ENCODE data around the gene BNIP1. TPM values are rescaled to one million over a fixed set of nuclear protein-coding genes. Genes with fewer than 3 reads are reported as not detected.
A peak's percentile ranks its signal among the peaks of the same experiment; 100 is the strongest.
"Not testable (repeated sequence)": the region's sequence is repeated elsewhere in the genome, so short reads cannot be mapped to it uniquely, and the experiment has no call there.

Gene BNIP1
- 18.3 and 18.5 TPM in 2 replicates for total RNA-seq (2012; rRNA removed)

GRCh38 chr5:173144200-173145176 lies at the start of gene BNIP1:
BNIP1 (plus strand) TSS chr5:173144531; CDS start chr5:173144546, 15 bp downstream.
- H3K4me2 ChIP-seq (ENCODE audit: low read length) = peak within 1 kb of the TSS; percentile 96
- H3K36me3 ChIP-seq (ENCODE audit: insufficient read depth, low read length) = peaks cover 16% of the 10 kb centered on the region
- peak within 1 kb of the TSS; percentile 85 for H3K4me3 ChIP-seq (ENCODE audit: low read length)
- H3K9ac ChIP-seq (ENCODE audit: low read depth, low read length) = peak within 1 kb of the TSS; percentile 96
- H3K4me1 ChIP-seq (ENCODE audit: control insufficient read depth, insufficient read depth, low read length) = no peaks in the 10 kb centered on the region
- no peaks in the 10 kb centered on the region for H3K27me3 ChIP-seq (ENCODE audit: control insufficient read depth, insufficient read depth, low read length)
- H3K9me3 ChIP-seq (replicated peaks; ENCODE audit: low read length) = no peaks in the 10 kb centered on the region

GRCh38 chr5:173098787-173099186 lies 45.5 kb upstream of the BNIP1 start:
- no peak overlapping the region for H3K9ac ChIP-seq (ENCODE audit: low read depth, low read length)
- no peak overlapping the region for H3K4me2 ChIP-seq (ENCODE audit: low read length)
- H3K27me3 ChIP-seq (ENCODE audit: control insufficient read depth, insufficient read depth, low read length) = no peaks in the 10 kb centered on the region
- H3K9me3 ChIP-seq (replicated peaks; ENCODE audit: low read length) = no peaks in the 10 kb centered on the region
- H3K4me3 ChIP-seq (ENCODE audit: low read length) = no peak overlapping the region
- no peaks in the 10 kb centered on the region for H3K36me3 ChIP-seq (ENCODE audit: insufficient read depth, low read length)
- peaks cover 9% of the 10 kb centered on the region for H3K4me1 ChIP-seq (ENCODE audit: control insufficient read depth, insufficient read depth, low read length)

GRCh38 chr5:173099461-173099860 lies 44.9 kb upstream of the BNIP1 start:
- Histone ChIP-seq H3K36me3 (ENCODE audit: insufficient read depth, low read length) (no peaks in the 10 kb centered on the region), H3K4me3 (ENCODE audit: low read length) (no peak overlapping the region), H3K9ac (ENCODE audit: low read depth, low read length) (no peak overlapping the region), H3K9me3 (replicated peaks; ENCODE audit: low read length) (no peaks in the 10 kb centered on the region), H3K4me2 (ENCODE audit: low read length) (no peak overlapping the region), H3K27me3 (ENCODE audit: control insufficient read depth, insufficient read depth, low read length) (no peaks in the 10 kb centered on the region), H3K4me1 (ENCODE audit: control insufficient read depth, insufficient read depth, low read length) (peaks cover 3% of the 10 kb centered on the region)

GRCh38 chr5:173101245-173101644 lies 43.1 kb upstream of the BNIP1 start:
- Histone ChIP-seq H3K9me3 (replicated peaks; ENCODE audit: low read length) (no peaks in the 10 kb centered on the region), H3K27me3 (ENCODE audit: control insufficient read depth, insufficient read depth, low read length) (no peaks in the 10 kb centered on the region), H3K4me1 (ENCODE audit: control insufficient read depth, insufficient read depth, low read length) (no peaks in the 10 kb centered on the region), H3K4me2 (ENCODE audit: low read length) (no peak overlapping the region), H3K9ac (ENCODE audit: low read depth, low read length) (no peak overlapping the region), H3K4me3 (ENCODE audit: low read length) (no peak overlapping the region), H3K36me3 (ENCODE audit: insufficient read depth, low read length) (no peaks in the 10 kb centered on the region)

GRCh38 chr5:173103411-173103810 lies 40.9 kb upstream of the BNIP1 start:
- Histone ChIP-seq H3K27me3 (ENCODE audit: control insufficient read depth, insufficient read depth, low read length) (no peaks in the 10 kb centered on the region), H3K9me3 (replicated peaks; ENCODE audit: low read length) (no peaks in the 10 kb centered on the region), H3K9ac (ENCODE audit: low read depth, low read length) (no peak overlapping the region), H3K4me1 (ENCODE audit: control insufficient read depth, insufficient read depth, low read length) (no peaks in the 10 kb centered on the region), H3K36me3 (ENCODE audit: insufficient read depth, low read length) (no peaks in the 10 kb centered on the region), H3K4me2 (ENCODE audit: low read length) (no peak overlapping the region), H3K4me3 (ENCODE audit: low read length) (no peak overlapping the region)

GRCh38 chr5:173108914-173109313 lies 35.4 kb upstream of the BNIP1 start:
- H3K9ac ChIP-seq (ENCODE audit: low read depth, low read length) = no peak overlapping the region
- H3K4me3 ChIP-seq (ENCODE audit: low read length) = no peak overlapping the region
- no peaks in the 10 kb centered on the region for H3K4me1 ChIP-seq (ENCODE audit: control insufficient read depth, insufficient read depth, low read length)
- H3K36me3 ChIP-seq (ENCODE audit: insufficient read depth, low read length) = no peaks in the 10 kb centered on the region
- no peaks in the 10 kb centered on the region for H3K9me3 ChIP-seq (replicated peaks; ENCODE audit: low read length)
- no peaks in the 10 kb centered on the region for H3K27me3 ChIP-seq (ENCODE audit: control insufficient read depth, insufficient read depth, low read length)
- H3K4me2 ChIP-seq (ENCODE audit: low read length) = no peak overlapping the region

- Histone ChIP-seq H3K4me1 (ENCODE audit: control insufficient read depth, insufficient read depth, low read length) (no peaks in the 10 kb centered on the region), H3K36me3 (ENCODE audit: insufficient read depth, low read length) (no peaks in the 10 kb centered on the region), H3K9ac (ENCODE audit: low read depth, low read length) (no peak overlapping the region), H3K4me2 (ENCODE audit: low read length) (no peak overlapping the region), H3K4me3 (ENCODE audit: low read length) (no peak overlapping the region), H3K9me3 (replicated peaks; ENCODE audit: low read length) (peaks cover 1% of the 10 kb centered on the region), H3K27me3 (ENCODE audit: control insufficient read depth, insufficient read depth, low read length) (no peaks in the 10 kb centered on the region)
These were observed 29.8 kb upstream of the BNIP1 start for GRCh38 chr5:173114536-173114935.

- no peak overlapping the region for H3K4me3 ChIP-seq (ENCODE audit: low read length)
- no peaks in the 10 kb centered on the region for H3K27me3 ChIP-seq (ENCODE audit: control insufficient read depth, insufficient read depth, low read length)
- no peak overlapping the region for H3K9ac ChIP-seq (ENCODE audit: low read depth, low read length)
- H3K36me3 ChIP-seq (ENCODE audit: insufficient read depth, low read length) = no peaks in the 10 kb centered on the region
- no peaks in the 10 kb centered on the region for H3K4me1 ChIP-seq (ENCODE audit: control insufficient read depth, insufficient read depth, low read length)
- no peak overlapping the region for H3K4me2 ChIP-seq (ENCODE audit: low read length)
- H3K9me3 ChIP-seq (replicated peaks; ENCODE audit: low read length) = peaks cover 4% of the 10 kb centered on the region
These were observed 24.6 kb upstream of the BNIP1 start for GRCh38 chr5:173119719-173120118.

- Histone ChIP-seq H3K9me3 (replicated peaks; ENCODE audit: low read length) (peaks cover 4% of the 10 kb centered on the region), H3K4me3 (ENCODE audit: low read length) (no peak overlapping the region), H3K36me3 (ENCODE audit: insufficient read depth, low read length) (no peaks in the 10 kb centered on the region), H3K4me2 (ENCODE audit: low read length) (no peak overlapping the region), H3K27me3 (ENCODE audit: control insufficient read depth, insufficient read depth, low read length) (no peaks in the 10 kb centered on the region), H3K9ac (ENCODE audit: low read depth, low read length) (no peak overlapping the region), H3K4me1 (ENCODE audit: control insufficient read depth, insufficient read depth, low read length) (no peaks in the 10 kb centered on the region)
These were observed 20.9 kb upstream of the BNIP1 start for GRCh38 chr5:173123416-173123815.

- not testable (repeated sequence) for H3K9me3 ChIP-seq (replicated peaks; ENCODE audit: low read length)
These were observed 12.2 kb upstream of the BNIP1 start for GRCh38 chr5:173132166-173132565.

GRCh38 chr5:173138707-173139106 lies 5.6 kb upstream of the BNIP1 start:
- Histone ChIP-seq H3K27me3 (ENCODE audit: control insufficient read depth, insufficient read depth, low read length) (no peaks in the 10 kb centered on the region), H3K4me3 (ENCODE audit: low read length) (no peak overlapping the region), H3K36me3 (ENCODE audit: insufficient read depth, low read length) (no peaks in the 10 kb centered on the region)

More at GRCh38 chr5:173132166-173132565, 12.2 kb upstream of the BNIP1 start:
- H3K4me3 ChIP-seq (ENCODE audit: low read length); H3K4me1 ChIP-seq (ENCODE audit: control insufficient read depth, insufficient read depth, low read length); H3K27me3 ChIP-seq (ENCODE audit: control insufficient read depth, insufficient read depth, low read length); H3K36me3 ChIP-seq (ENCODE audit: insufficient read depth, low read length); H3K9ac ChIP-seq (ENCODE audit: low read depth, low read length); H3K4me2 ChIP-seq (ENCODE audit: low read length): not testable (repeated sequence)

GRCh38 chr5:173139631-173140030 lies 4.7 kb upstream of the BNIP1 start:
- no peaks in the 10 kb centered on the region for H3K9me3 ChIP-seq (replicated peaks; ENCODE audit: low read length)

More at GRCh38 chr5:173138707-173139106, 5.6 kb upstream of the BNIP1 start:
- Histone ChIP-seq H3K4me1 (ENCODE audit: control insufficient read depth, insufficient read depth, low read length) (no peaks in the 10 kb centered on the region), H3K4me2 (ENCODE audit: low read length) (no peak overlapping the region), H3K9me3 (replicated peaks; ENCODE audit: low read length) (no peaks in the 10 kb centered on the region), H3K9ac (ENCODE audit: low read depth, low read length) (no peak overlapping the region)

More at GRCh38 chr5:173139631-173140030, 4.7 kb upstream of the BNIP1 start:
- Histone ChIP-seq H3K4me2 (ENCODE audit: low read length) (no peak overlapping the region), H3K36me3 (ENCODE audit: insufficient read depth, low read length) (no peaks in the 10 kb centered on the region), H3K4me3 (ENCODE audit: low read length) (no peak overlapping the region), H3K27me3 (ENCODE audit: control insufficient read depth, insufficient read depth, low read length) (no peaks in the 10 kb centered on the region), H3K9ac (ENCODE audit: low read depth, low read length) (no peak overlapping the region), H3K4me1 (ENCODE audit: control insufficient read depth, insufficient read depth, low read length) (no peaks in the 10 kb centered on the region)
